ENCODE results near the gene LDLRAD3.

- TF ChIP-seq CTCF (IDR thresholded peaks at IDR 0.05) (no peak), EZH2phosphoT487 (IDR thresholded peaks at IDR 0.05) (no peak)
Measured at GRCh38 chr11:36151933-36152580, 208.2 kb downstream of the LDLRAD3 start.
